ENCODE data around the gene GHDC. TPM values are rescaled to one million over a fixed set of nuclear protein-coding genes. Genes with fewer than 3 reads are reported as not detected.
A peak's percentile ranks its signal among the peaks of the same experiment; 100 is the strongest.
"Not testable (repeated sequence)": the region's sequence is repeated elsewhere in the genome, so short reads cannot be mapped to it uniquely, and the experiment has no call there.

The GHDC gene
- total RNA-seq, 1 experiment from 2014 or later = 1.8 TPM

GRCh38 chr17:42153919-42154742, 40.2 kb downstream of the GHDC start:
- no peak for DNase-seq (ENCODE audit: low read depth)

DNA sequence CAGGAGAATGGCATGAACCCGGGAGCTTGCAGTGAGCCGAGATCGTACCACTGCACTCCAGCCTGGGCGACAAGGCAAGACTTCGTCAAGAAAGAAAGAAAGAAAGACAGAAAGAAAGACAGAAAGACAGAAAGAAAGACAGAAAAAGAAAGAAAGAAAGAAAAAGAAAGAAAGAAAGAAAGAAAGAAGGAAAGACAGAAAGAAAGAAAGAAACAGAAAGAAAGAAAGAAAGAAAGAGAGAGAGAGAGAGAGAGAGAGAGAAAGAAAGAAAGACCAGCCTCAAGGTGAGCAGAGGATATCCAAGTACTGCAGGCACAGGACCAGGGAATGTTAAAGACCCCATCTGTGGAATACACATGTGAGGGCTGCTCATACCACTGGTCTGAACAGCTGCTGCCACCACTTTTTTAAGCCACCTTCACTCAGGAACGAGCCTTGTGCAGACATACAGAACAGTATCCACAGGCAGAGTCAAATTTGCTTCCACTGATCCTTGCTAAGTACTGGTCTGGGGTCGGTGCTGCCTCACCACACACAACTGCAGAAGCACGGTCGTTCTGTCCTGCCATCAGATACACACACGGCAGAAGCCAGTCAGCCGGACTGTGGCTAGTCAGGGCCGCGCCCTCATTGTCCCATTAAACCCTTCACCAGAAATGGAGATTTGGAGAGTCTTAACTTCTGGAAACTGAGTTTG, 47.2 kb downstream of the GHDC start:
- DNase-seq (ENCODE audit: low read depth) = no peak

GRCh38 chr17:42143138-42143537, 51.2 kb downstream of the GHDC start:
- not testable (repeated sequence) for DNase-seq (ENCODE audit: low read depth)

DNA sequence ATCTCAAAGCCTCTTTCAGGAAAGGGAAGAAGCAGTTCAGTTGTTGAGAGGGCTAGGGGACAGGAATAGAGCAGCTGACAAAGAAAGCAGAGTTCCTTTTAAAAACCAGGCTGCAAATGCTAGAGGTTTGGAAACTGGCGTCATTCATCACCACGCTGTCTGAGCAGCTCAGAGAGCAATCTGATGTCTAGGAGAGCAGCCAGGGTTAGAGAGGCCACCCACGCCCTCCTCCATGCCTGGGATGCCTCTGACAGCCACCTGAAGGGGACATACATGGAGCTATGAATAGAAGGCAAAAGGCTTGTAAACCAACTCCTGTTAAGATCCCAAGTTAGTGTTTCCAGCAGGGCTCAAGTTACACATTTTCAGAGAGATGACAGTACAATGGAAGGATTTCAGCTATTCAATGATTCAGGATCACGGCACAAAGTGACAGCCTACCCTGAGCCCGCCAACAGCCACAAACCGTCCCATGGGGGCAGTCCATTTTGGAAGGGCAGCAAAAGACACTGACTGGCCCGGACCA, 51.9 kb downstream of the GHDC start:
- DNase-seq (ENCODE audit: low read depth) = peak; percentile 27

DNA sequence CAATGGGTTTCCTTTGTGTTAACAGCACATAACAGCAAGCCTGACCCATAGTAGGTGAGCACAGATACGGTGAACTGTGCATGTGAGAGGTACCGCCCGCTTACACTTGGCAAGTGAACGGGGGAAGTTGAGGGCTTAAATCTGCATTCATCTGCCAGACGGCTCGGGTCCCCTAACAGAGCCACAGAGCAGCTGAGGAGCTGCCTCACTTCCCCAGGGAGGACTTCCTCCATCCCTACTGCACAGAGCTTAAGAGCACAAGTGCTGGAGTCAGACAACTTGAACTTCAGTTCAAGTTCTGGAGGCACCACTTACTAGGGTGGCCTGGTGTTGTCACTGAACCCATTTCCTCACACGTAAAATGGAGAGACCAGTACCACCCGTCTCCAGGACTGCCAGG, 52.9 kb downstream of the GHDC start:
- no peak for DNase-seq (ENCODE audit: low read depth)

DNA sequence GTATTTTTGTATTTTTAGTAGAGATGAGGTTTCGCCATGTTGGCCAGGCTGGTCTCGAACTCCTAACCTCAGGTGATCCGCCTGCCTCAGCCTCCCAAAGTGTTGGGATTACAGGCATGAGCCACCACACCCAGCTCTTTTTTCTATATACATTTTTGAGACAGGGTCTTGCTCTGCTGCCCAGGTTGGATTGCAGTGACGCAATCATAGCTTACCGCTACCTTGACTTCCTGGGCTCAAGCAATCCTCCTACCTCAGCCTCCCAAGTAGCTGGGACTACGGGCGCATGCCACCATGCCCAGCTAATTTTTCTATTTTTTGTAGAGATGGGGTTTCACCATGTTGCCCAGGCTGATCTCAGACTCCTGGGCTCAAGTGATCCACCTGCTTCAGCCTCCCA, 53.6 kb downstream of the GHDC start:
- not testable (repeated sequence) for DNase-seq (ENCODE audit: low read depth)

Other genes starting within 250 kb of the GHDC start
- 39.5 and 41.6 TPM in 2 replicates for gene CNP, start 227.7 kb downstream of the GHDC start, total RNA-seq (2014; rRNA removed; shearing (Covaris generic))
- gene DNAJC7, start 177.1 kb downstream of the GHDC start, total RNA-seq (2014; rRNA removed; shearing (Covaris generic)) = 148 and 155 TPM in 2 replicates
- 40.7 and 42.1 TPM in 2 replicates for gene NKIRAS2, start 174.4 kb downstream of the GHDC start, total RNA-seq (2014; rRNA removed; shearing (Covaris generic))
- 0.23 and 0.30 TPM in 2 replicates for gene C17orf113, start 143.9 kb downstream of the GHDC start, total RNA-seq (2014; rRNA removed; shearing (Covaris generic))
- 0.34 and 0.63 TPM in 2 replicates for gene ZNF385C, start 96.0 kb downstream of the GHDC start, total RNA-seq (2014; rRNA removed; shearing (Covaris generic))
- gene DHX58, start 81.8 kb downstream of the GHDC start, total RNA-seq (2014; rRNA removed; shearing (Covaris generic)) = 1.3 and 3.1 TPM in 2 replicates
- 2.9 and 4.9 TPM in 2 replicates for gene KAT2A, start 73.1 kb downstream of the GHDC start, total RNA-seq (2014; rRNA removed; shearing (Covaris generic))
- gene HSPB9, start 71.7 kb downstream of the GHDC start, total RNA-seq (2014; rRNA removed; shearing (Covaris generic)) = 0.06 TPM in 1 of 2 replicates, not detected in the other
- gene RAB5C, start 39.5 kb downstream of the GHDC start, total RNA-seq (2014; rRNA removed; shearing (Covaris generic)) = 62.4 and 66.9 TPM in 2 replicates
- gene KCNH4, start 13.4 kb downstream of the GHDC start, total RNA-seq (2014; rRNA removed; shearing (Covaris generic)) = under 0.01 TPM in 1 of 2 replicates, not detected in the other
- not detected in 2 replicates for gene HCRT, start 9.0 kb downstream of the GHDC start, total RNA-seq (2014; rRNA removed; shearing (Covaris generic))
- 18.6 and 27.1 TPM in 2 replicates for gene STAT5B, start 81.9 kb upstream of the GHDC start, total RNA-seq (2014; rRNA removed; shearing (Covaris generic))
- gene STAT5A, start 94.0 kb upstream of the GHDC start, total RNA-seq (2014; rRNA removed; shearing (Covaris generic)) = 11.9 and 18.7 TPM in 2 replicates
- 24.9 and 28.6 TPM in 2 replicates for gene STAT3, start 193.9 kb upstream of the GHDC start, total RNA-seq (2014; rRNA removed; shearing (Covaris generic))
- gene CAVIN1, start 228.8 kb upstream of the GHDC start, total RNA-seq (2014; rRNA removed; shearing (Covaris generic)) = 192 and 215 TPM in 2 replicates

Data from Daoy (cell line).